HepG2 (cell line): Measurements from ENCODE around the gene ZNF511. TPM values are rescaled to one million over a fixed set of nuclear protein-coding genes. Genes with fewer than 3 reads are reported as not detected.

Experiments
- AGO2 ChIP-seq: fragments of 200-400 bp; formaldehyde crosslinking; optimal IDR thresholded peaks from 2 replicates; pipeline ENCODE3; 2017; ENCODE audit warnings: mild to moderate bottlenecking, low read depth, low read length, moderate library complexity
- ASH2L ChIP-seq: fragments of 300-600, 200-600 bp; sonication (generic); IDR thresholded peaks from 2 replicates; pipeline ENCODE4 v1.7.0; 2017; ENCODE audit warnings: low read depth, mild to moderate bottlenecking, moderate library complexity, mixed read lengths, low read length; ENCODE audit not compliant: insufficient read length
- CEBPB ChIP-seq: IDR thresholded peaks from 2 replicates; pipeline ENCODE4 v1.6.1; 2011; ENCODE audit warnings: low read depth, low read length, improper control_type of control experiment, borderline replicate concordance
- CREB1 ChIP-seq, 2 experiments: fragments of 450-650 bp in 1 of 2; IDR thresholded peaks; 2 replicates each; pipeline ENCODE4 v1.6.1; 2016 to 2017; ENCODE audit warnings: control low read depth in 1 of 2, mild to moderate bottlenecking in 1 of 2, missing compliant biosample characterization in 1 of 2, missing genetic modification characterization in 1 of 2
- MAFF ChIP-seq: IDR thresholded peaks from 2 replicates; pipeline ENCODE4 v1.6.1; 2011; ENCODE audit warnings: low read depth, low read length, improper control_type of control experiment
- PITX1 ChIP-seq: sonication (generic); formaldehyde crosslinking; IDR thresholded peaks from 2 replicates; pipeline ENCODE4 v1.5.1; 2020; ENCODE audit warnings: mild to moderate bottlenecking, missing genetic modification reagents
- TEAD3 ChIP-seq: optimal IDR thresholded peaks from 2 replicates; pipeline ENCODE3; 2016; ENCODE audit warnings: borderline replicate concordance
- ZBTB26 ChIP-seq: IDR thresholded peaks from 2 replicates; pipeline ENCODE4 v1.6.1; 2016; ENCODE audit warnings: missing compliant biosample characterization, missing genetic modification reagents, borderline replicate concordance
- ZFY ChIP-seq: sonication (generic); formaldehyde crosslinking; IDR thresholded peaks from 2 replicates; pipeline ENCODE4 v1.4.0; 2020; ENCODE audit warnings: missing genetic modification reagents
- ZMYM2 ChIP-seq: sonication (generic); formaldehyde crosslinking; IDR thresholded peaks from 2 replicates; pipeline ENCODE4 v1.8.0; 2022; ENCODE audit warnings: mild to moderate bottlenecking, missing genetic modification reagents
- ZNF20 ChIP-seq: sonication (generic); formaldehyde crosslinking; IDR thresholded peaks from 2 replicates; pipeline ENCODE4 v1.4.0; 2020; ENCODE audit warnings: mild to moderate bottlenecking, moderate library complexity, missing genetic modification reagents
- ZNF30 ChIP-seq: sonication (generic); formaldehyde crosslinking; IDR thresholded peaks from 2 replicates; pipeline ENCODE4 v1.5.0; 2020; ENCODE audit warnings: mild to moderate bottlenecking, missing genetic modification reagents
- ZNF652 ChIP-seq: IDR thresholded peaks from 2 replicates; pipeline ENCODE4 v1.6.1; 2016; ENCODE audit warnings: low read depth, borderline replicate concordance
- polyA plus RNA-seq, 8 experiments: library from polyadenylated mRNA; depleted of rRNA in 3 of 8; stranded (reverse) in 7 of 8; unstranded in 1 of 8; fragments of >200 nt; fragmentation: Illumina TruSeq in 4 of 8; extraction: Trizol in 4 of 8; gene quantifications; 2 replicates each; pipeline versions ENCODE4 v1.2.1 to v1.2.3, GENCODE V29; 2011 to 2016; ENCODE audit warnings: low read depth in 4 of 8, missing spikeins in 1 of 8, mixed read lengths in 1 of 8; ENCODE audit not compliant: insufficient read depth in 1 of 8
- total RNA-seq, 5 experiments: library from RNA; depleted of rRNA; stranded (reverse); fragments of >200 nt; fragmentation: Illumina TruSeq; extraction: Trizol; gene quantifications; 2 replicates each; pipeline ENCODE4 v1.2.3, GENCODE V29; 2016; ENCODE audit warnings: low read depth in 1 of 5
- TF ChIP-seq, protein P1 (sequence below): sonication (generic); formaldehyde crosslinking; IDR thresholded peaks from 2 replicates; pipeline ENCODE4 v1.5.0; 2020; ENCODE audit warnings: missing genetic modification reagents
- TF ChIP-seq, protein P2 (sequence below): sonication (generic); formaldehyde crosslinking; IDR thresholded peaks from 2 replicates; pipeline ENCODE4 v1.5.1; 2020; ENCODE audit warnings: mild to moderate bottlenecking, missing genetic modification reagents, moderate library complexity
- TF ChIP-seq, protein P3 (sequence below): sonication (generic); formaldehyde crosslinking; IDR thresholded peaks from 2 replicates; pipeline ENCODE4 v1.5.1; 2020; ENCODE audit warnings: missing genetic modification reagents, mild to moderate bottlenecking, borderline replicate concordance
- TF ChIP-seq, protein P4 (sequence below): sonication (generic); formaldehyde crosslinking; IDR thresholded peaks from 2 replicates; pipeline ENCODE4 v1.5.0; 2020; ENCODE audit warnings: mild to moderate bottlenecking, missing genetic modification reagents

The ZNF511 gene
- total and polyA plus RNA-seq, 2 of the 13 experiments (the other 11 are each of a cell fraction or from before 2014, with no cell fraction given): 35.6 to 66.4 TPM

- TF ChIP-seq, protein P1, sequence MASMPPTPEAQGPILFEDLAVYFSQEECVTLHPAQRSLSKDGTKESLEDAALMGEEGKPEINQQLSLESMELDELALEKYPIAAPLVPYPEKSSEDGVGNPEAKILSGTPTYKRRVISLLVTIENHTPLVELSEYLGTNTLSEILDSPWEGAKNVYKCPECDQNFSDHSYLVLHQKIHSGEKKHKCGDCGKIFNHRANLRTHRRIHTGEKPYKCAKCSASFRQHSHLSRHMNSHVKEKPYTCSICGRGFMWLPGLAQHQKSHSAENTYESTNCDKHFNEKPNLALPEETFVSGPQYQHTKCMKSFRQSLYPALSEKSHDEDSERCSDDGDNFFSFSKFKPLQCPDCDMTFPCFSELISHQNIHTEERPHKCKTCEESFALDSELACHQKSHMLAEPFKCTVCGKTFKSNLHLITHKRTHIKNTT: no peak
- TF ChIP-seq CREB1 (IDR thresholded peaks at IDR 0.05) (no peak), CREB1 (CRISPR knock-in tag; IDR thresholded peaks at IDR 0.05) (no peak), ZFY (CRISPR knock-in tag) (peak; percentile 85), ZBTB26 (CRISPR knock-in tag) (no peak; the same call in 1 of the 2 replicates), ZNF652 (no peak), TEAD3 (CRISPR knock-in tag) (peak; percentile 21), PITX1 (CRISPR knock-in tag) (0 out of 2 replicates have a peak, but pooled peaks have one; percentile 7), AGO2 (peak; percentile 17), MAFF (no peak), ASH2L (no peak), ZMYM2 (CRISPR knock-in tag) (peak; percentile 46; the same call in 1 of the 2 replicates), ZNF20 (CRISPR knock-in tag) (no peak), ZNF30 (CRISPR knock-in tag) (peak; percentile 74; the same call in 1 of the 2 replicates), CEBPB (no peak)
- TF ChIP-seq, protein P2, sequence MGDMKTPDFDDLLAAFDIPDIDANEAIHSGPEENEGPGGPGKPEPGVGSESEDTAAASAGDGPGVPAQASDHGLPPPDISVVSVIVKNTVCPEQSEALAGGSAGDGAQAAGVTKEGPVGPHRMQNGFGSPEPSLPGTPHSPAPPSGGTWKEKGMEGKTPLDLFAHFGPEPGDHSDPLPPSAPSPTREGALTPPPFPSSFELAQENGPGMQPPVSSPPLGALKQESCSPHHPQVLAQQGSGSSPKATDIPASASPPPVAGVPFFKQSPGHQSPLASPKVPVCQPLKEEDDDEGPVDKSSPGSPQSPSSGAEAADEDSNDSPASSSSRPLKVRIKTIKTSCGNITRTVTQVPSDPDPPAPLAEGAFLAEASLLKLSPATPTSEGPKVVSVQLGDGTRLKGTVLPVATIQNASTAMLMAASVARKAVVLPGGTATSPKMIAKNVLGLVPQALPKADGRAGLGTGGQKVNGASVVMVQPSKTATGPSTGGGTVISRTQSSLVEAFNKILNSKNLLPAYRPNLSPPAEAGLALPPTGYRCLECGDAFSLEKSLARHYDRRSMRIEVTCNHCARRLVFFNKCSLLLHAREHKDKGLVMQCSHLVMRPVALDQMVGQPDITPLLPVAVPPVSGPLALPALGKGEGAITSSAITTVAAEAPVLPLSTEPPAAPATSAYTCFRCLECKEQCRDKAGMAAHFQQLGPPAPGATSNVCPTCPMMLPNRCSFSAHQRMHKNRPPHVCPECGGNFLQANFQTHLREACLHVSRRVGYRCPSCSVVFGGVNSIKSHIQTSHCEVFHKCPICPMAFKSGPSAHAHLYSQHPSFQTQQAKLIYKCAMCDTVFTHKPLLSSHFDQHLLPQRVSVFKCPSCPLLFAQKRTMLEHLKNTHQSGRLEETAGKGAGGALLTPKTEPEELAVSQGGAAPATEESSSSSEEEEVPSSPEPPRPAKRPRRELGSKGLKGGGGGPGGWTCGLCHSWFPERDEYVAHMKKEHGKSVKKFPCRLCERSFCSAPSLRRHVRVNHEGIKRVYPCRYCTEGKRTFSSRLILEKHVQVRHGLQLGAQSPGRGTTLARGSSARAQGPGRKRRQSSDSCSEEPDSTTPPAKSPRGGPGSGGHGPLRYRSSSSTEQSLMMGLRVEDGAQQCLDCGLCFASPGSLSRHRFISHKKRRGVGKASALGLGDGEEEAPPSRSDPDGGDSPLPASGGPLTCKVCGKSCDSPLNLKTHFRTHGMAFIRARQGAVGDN (CRISPR knock-in tag): peak; percentile 86
- TF ChIP-seq, protein P3, sequence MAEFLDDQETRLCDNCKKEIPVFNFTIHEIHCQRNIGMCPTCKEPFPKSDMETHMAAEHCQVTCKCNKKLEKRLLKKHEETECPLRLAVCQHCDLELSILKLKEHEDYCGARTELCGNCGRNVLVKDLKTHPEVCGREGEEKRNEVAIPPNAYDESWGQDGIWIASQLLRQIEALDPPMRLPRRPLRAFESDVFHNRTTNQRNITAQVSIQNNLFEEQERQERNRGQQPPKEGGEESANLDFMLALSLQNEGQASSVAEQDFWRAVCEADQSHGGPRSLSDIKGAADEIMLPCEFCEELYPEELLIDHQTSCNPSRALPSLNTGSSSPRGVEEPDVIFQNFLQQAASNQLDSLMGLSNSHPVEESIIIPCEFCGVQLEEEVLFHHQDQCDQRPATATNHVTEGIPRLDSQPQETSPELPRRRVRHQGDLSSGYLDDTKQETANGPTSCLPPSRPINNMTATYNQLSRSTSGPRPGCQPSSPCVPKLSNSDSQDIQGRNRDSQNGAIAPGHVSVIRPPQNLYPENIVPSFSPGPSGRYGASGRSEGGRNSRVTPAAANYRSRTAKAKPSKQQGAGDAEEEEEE (CRISPR knock-in tag): no peak
- TF ChIP-seq, protein P4, sequence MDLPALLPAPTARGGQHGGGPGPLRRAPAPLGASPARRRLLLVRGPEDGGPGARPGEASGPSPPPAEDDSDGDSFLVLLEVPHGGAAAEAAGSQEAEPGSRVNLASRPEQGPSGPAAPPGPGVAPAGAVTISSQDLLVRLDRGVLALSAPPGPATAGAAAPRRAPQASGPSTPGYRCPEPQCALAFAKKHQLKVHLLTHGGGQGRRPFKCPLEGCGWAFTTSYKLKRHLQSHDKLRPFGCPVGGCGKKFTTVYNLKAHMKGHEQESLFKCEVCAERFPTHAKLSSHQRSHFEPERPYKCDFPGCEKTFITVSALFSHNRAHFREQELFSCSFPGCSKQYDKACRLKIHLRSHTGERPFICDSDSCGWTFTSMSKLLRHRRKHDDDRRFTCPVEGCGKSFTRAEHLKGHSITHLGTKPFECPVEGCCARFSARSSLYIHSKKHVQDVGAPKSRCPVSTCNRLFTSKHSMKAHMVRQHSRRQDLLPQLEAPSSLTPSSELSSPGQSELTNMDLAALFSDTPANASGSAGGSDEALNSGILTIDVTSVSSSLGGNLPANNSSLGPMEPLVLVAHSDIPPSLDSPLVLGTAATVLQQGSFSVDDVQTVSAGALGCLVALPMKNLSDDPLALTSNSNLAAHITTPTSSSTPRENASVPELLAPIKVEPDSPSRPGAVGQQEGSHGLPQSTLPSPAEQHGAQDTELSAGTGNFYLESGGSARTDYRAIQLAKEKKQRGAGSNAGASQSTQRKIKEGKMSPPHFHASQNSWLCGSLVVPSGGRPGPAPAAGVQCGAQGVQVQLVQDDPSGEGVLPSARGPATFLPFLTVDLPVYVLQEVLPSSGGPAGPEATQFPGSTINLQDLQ (CRISPR knock-in tag): peak; percentile 58; the same call in 1 of the 2 replicates
Observed at GRCh38 chr10:133358162-133358924, 49.6 kb downstream of the ZNF511 start (continued).
